A172 (cell line): ENCODE data around the gene PPP1R7. TPM values are rescaled to one million over a fixed set of nuclear protein-coding genes. Genes with fewer than 3 reads are reported as not detected.

Experiments used
- DNase-seq: peaks from one replicate; pipeline ENCODE4 v3.0.0-alpha.2; 2015; ENCODE audit warnings: low spot score
- total RNA-seq: library from RNA; depleted of rRNA; stranded (reverse); fragments of >200 nt; shearing (Covaris generic); gene quantifications from 2 replicates; pipeline ENCODE4 v1.2.3, GENCODE V29; 2014

PPP1R7 gene
- total RNA-seq, 1 experiment from 2014 or later = 125 TPM

DNA sequence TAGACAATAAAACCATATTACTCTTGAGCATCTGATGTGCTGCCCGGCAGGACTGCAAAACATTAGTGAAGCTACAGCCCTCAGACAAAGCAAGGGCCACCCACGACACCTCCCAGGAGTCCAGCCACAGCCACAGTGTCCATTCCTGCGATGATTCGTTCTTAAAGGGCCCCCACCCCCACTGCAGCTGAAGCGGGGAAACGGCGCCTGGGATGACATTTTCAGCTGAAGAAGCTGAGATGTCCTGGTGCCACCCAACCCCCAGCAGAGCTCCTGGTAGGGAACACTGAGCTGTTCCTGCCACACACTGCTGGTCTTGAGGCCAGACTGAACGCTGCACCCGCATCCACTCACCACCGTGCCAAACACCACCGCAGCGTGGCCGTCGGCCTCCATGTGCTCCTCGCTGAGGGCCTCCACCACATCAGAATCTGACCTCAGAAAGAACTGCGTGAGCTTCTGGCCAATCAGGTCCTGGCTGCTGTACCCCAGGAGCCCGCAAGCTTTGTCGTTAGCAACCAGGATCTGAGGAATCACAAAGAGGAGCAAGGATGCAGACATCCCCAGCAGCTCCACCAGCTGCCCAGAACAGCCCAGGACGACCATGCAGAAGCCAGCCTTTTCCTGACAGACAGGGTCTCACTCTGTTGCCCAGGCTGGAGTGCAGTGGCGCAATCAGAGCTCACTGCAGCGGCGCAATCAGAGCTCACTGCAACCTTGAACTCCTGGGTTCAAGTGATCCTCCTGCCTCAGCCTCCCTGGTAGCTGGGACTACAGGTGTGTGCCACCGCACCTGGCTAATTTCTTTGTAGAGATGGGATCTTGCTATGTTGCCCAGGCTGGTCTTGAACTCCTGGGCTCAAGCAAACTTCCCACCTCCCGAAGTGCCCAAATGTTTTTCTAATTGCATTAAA, 10.5 kb upstream of the PPP1R7 start:
- DNase-seq = no peak

GRCh38 chr2:241140445-241140840, 9.8 kb upstream of the PPP1R7 start:
- no peak for DNase-seq

DNA sequence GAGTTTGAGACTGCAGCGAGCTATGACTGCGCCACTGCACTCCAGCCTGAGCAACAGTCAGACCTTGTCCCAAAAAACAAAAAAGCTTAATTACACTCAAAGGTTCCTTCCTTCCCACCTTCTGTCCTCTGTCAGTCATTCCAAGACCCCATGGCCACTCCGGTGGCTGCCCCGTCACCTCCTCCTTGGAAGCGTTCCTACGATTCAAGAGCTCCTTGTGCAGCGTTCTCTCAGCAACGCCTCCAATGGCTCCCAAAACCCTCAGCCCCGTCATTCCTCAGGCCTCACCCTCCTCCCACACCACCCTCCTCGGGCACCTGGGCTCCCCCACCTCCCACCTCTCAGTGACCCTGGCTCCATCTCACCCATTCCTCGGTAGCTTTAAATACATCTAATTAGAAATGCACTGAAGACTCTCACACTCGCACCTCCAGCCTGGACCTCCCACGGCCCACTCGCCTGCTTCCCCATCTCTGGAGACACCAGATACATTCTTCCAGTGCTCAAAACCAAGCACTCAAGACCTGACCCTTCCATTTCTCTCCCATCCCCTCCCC, 9.0 kb upstream of the PPP1R7 start:
- no peak for DNase-seq

GRCh38 chr2:241142063-241142462, 8.2 kb upstream of the PPP1R7 start:
- no peak for DNase-seq

GRCh38 chr2:241142593-241142992, 7.7 kb upstream of the PPP1R7 start:
- DNase-seq = no peak

- no peak for DNase-seq
These were observed 4.0 kb upstream of the PPP1R7 start for GRCh38 chr2:241146286-241146685.

- DNase-seq = no peak
These were observed 2.9 kb upstream of the PPP1R7 start for GRCh38 chr2:241147336-241147735.

DNA sequence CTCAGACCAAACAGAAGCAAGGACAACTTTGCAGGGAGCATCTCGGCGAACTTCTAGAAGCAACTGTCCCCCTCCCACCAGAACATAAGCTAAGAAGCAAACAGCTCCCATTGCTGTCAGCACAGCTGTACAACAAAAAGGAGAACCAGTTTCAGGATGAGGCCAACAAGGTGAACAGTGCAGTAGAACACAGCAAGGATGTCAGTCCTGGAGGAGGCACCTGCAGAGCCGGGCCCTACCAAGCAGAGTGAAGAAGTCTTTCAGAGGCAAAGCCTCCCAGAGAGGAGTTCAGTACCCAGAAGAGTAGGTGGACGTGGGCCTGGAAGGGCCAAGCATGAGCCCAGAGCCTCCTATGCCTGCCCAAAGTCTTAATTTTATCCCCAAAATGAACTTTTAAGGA, 2.0 kb upstream of the PPP1R7 start:
- no peak for DNase-seq

GRCh38 chr2:241148891-241149674, 1.2 kb upstream of the PPP1R7 start, which contains the start of gene PASK:
Gene PASK, minus strand, starts transcription at chr2:241149472. Its CDS starts 6,440 bp downstream, at chr2:241143032.
- DNase-seq = peak; percentile 91

DNA sequence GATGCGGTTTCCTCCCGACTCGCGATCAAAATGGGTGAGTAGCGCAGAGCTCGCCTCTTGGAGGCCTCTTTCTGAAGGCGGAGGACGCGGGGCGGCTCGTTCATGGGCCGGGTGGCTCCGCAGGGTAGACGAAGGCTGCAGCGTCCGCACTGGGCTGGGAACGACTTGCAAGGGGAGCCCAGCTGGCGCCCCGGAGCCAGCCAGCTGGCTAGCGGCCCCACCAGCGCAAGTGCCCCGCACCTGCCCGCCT, 667 bp upstream of the PPP1R7 start:
- DNase-seq = no peak

- no peak for DNase-seq
These were observed 628 bp downstream of the PPP1R7 start for GRCh38 chr2:241150660-241151530.

- DNase-seq = no peak
These were observed 1.8 kb downstream of the PPP1R7 start for GRCh38 chr2:241151934-241152660.

DNA sequence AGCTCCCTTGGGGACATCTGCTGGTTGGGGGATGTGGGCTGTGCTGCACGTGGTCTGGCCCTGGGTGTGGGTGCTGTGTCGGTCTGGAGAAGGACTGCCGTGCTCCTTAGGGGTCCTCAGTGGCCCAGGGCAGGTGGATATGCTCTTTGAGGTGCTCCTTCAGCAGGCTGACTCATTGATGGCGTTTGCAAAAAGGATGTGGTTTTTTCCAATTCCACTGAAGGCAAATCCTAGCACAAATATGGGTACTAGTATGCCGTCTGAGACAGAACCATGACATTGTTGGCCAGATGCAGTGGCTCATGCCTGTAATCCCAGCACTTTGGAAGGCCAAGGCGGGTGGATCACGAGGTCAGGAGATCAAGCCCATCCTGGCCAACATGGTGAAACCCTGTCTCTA, 3.3 kb downstream of the PPP1R7 start:
- peak; percentile 61 for DNase-seq

GRCh38 chr2:241154915-241155314, 4.6 kb downstream of the PPP1R7 start:
- no peak for DNase-seq

DNA sequence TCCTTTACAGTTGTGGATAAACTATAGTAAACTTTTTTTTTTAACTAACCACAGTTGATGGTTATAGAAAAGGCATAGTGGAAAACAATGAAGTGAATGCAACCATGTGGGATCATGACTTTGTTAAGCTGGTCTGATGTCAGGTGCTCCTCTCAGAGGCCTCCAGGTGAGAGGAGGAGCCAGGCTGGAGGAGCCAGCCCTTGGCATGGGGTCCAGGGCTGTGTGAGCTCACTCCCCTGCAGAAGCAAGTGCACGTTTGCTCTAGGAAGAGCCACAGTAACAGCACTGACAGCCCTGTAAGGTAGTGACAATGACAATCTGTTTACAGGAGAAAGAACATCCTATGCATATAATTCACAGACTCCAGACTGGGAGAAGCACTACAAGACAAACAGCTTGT, 5.7 kb downstream of the PPP1R7 start:
- DNase-seq = no peak

DNA sequence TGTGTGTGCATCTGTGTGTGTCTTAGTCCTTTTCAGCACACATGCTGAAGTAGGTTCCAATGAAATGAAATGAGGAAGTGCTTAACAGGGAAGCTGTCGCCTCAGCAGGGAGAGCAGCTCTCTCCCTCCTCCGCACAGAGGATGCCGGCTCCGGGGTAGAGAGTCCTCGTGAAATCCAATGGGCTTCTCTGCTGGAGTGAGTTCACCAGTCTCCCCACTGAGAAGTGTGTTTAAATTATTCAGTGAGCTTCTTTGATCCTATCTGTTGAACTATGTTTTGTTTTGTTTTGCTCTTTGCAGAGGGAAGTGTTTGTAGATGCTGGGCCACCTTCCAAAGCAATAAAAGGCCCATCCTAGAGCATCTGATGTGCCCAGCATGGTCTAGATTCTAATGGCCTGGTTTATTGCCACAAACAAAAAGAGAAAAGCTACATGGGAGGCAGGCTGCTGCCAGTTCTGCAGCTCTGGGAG, 6.7 kb downstream of the PPP1R7 start:
- DNase-seq = no peak

GRCh38 chr2:241157841-241158545, 7.7 kb downstream of the PPP1R7 start:
- peak; percentile 81 for DNase-seq

DNA sequence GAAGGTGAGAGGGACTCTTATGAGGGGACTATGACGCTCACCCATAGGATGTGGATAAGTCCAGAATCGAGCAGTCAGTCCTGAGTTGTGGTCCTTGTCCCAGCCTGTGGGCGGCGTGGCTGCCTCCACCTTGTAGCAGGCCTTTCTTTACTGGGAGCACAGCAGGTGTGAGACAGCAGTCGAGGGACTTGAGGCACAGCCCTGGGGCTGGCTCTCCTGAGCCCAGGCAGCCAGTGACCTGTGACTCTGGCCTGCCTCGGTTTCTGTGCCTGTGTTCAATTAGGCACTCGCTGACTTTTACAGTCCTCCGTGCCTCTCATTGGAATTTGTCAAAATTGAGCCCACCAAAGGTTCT, 8.3 kb downstream of the PPP1R7 start:
- no peak for DNase-seq

GRCh38 chr2:241159116-241159515, 8.8 kb downstream of the PPP1R7 start:
- no peak for DNase-seq

GRCh38 chr2:241160318-241160717, 10.1 kb downstream of the PPP1R7 start:
- no peak for DNase-seq
